GM12864 (cell line): Measurements from ENCODE around the gene ZNF443.
"Not testable (repeated sequence)": the region's sequence is repeated elsewhere in the genome, so short reads cannot be mapped to it uniquely, and the experiment has no call there.

ENCODE experiments used
- DNase-seq: peaks from one replicate; pipeline ENCODE4 v3.0.0-alpha.2; 2011; ENCODE audit warnings: low read depth
- H3K4me3 ChIP-seq: 2 replicates; pipeline ENCODE4 v1.5.1; 2011; ENCODE audit warnings: mild to moderate bottlenecking, low read depth, low read length, control low read depth
- CTCF ChIP-seq: IDR thresholded peaks from 2 replicates; pipeline ENCODE4 v1.5.1; 2011; ENCODE audit warnings: low read depth, mild to moderate bottlenecking, moderate library complexity, low read length, control low read depth, inconsistent platforms; ENCODE audit errors: missing control alignments

Gene ZNF443

GRCh38 chr19:12440541-12441316 is at the start of gene ZNF443:
ZNF443 (minus strand) TSS chr19:12441021; CDS start chr19:12440914, 107 bp downstream.
- peak; percentile 95 for DNase-seq
- no peak for TF ChIP-seq CTCF
- H3K4me3 ChIP-seq: peak within 1 kb of the TSS; percentile 91

- not testable (repeated sequence) for DNase-seq, H3K4me3 ChIP-seq
Measured at GRCh38 chr19:12486265-12486783, 45.5 kb upstream of the ZNF443 start.

- no peak for TF ChIP-seq CTCF
- DNase-seq: no peak
- H3K4me3 ChIP-seq: no peak overlapping the region
Measured at GRCh38 chr19:12485571-12485970, 44.8 kb upstream of the ZNF443 start.

GRCh38 chr19:12485052-12485416 is 44.2 kb upstream of the ZNF443 start:
- H3K4me3 ChIP-seq: peak overlapping the region; percentile 87
- TF ChIP-seq CTCF: no peak
- DNase-seq: no peak

GRCh38 chr19:12484371-12485051 is 43.7 kb upstream of the ZNF443 start, which contains the start of gene ZNF709:
ZNF709 (minus strand) TSS chr19:12484816; CDS start chr19:12484657, 159 bp downstream.
- H3K4me3 ChIP-seq: peak within 1 kb of the TSS; percentile 87
- no peak for TF ChIP-seq CTCF
- peak; percentile 71 for DNase-seq

- TF ChIP-seq CTCF: no peak
- H3K4me3 ChIP-seq: peak overlapping the region; percentile 87
- DNase-seq: no peak
Measured at GRCh38 chr19:12484011-12484370, 43.2 kb upstream of the ZNF443 start.

GRCh38 chr19:12482509-12482886 is 41.7 kb upstream of the ZNF443 start:
- H3K4me3 ChIP-seq: peak overlapping the region; percentile 11; the same call in 1 of the 2 replicates
- no peak for DNase-seq
- no peak for TF ChIP-seq CTCF
